K562 (cell line): ENCODE data around the gene ZNF384. TPM values are rescaled to one million over a fixed set of nuclear protein-coding genes. Genes with fewer than 3 reads are reported as not detected.

Source experiments
- ATAC-seq: fragments of 200-7000 bp; cut with Tn5 transposase; 3 replicates; pipeline ENCODE4 v1.9.1; 2020; ENCODE audit warnings: moderate library complexity
- BruUV-seq: library from RNA; stranded (reverse); fragments of 400-500 nt; replicated peaks from 2 replicates; lab custom pipeline; 2021; lab: Mats Ljungman, UMichigan
- CTCF ChIA-PET: fragments of 300-600 bp; formaldehyde crosslinking; extraction: SDS; loops from one replicate; lab custom pipeline; 2021; ENCODE audit warnings: low intra/inter-chr PET ratio; lab: Yijun Ruan, JAX
- POLR2A ChIA-PET: fragments of 300-600, 350-650 bp; sonication (Branson Sonifier 250); formaldehyde crosslinking; extraction: SDS; loops from one replicate; lab custom pipeline; 2021; ENCODE audit warnings: antibody characterized with exemption, inconsistent platforms; lab: Yijun Ruan, JAX
- DNase-seq, 4 experiments: peaks; one replicate each; pipeline versions ENCODE4 v3.0.0 to v3.0.0-alpha.2; 2011 to 2018; ENCODE audit warnings: low spot score in 3 of 4, mixed read lengths in 3 of 4; ENCODE audit errors: extremely low read depth in 1 of 4
- FAIRE-seq: peaks from 2 replicates; lab custom pipeline; 2011; peaks lifted over from hg19 to GRCh38; lab: Jason Lieb, UNC
- H2AFZ ChIP-seq: 2 replicates; pipeline ENCODE4 v1.6.0; 2011; ENCODE audit warnings: low read depth, low read length, control low read depth, inconsistent platforms
- H3K27ac ChIP-seq: fragments of 200-600 bp; 3 replicates; pipeline ENCODE4 v1.8.0; 2011; ENCODE audit warnings: low read depth, mild to moderate bottlenecking, control low read depth, inconsistent platforms, low read length, moderate library complexity, mixed read lengths; ENCODE audit errors: extremely low read depth
- H3K27me3 ChIP-seq, 2 experiments: fragments of 300-600 bp in 1 of 2; 2 replicates in 1 of 2; 3 replicates in 1 of 2; pipeline versions ENCODE4 v1.6.0 to v1.8.0; 2011; ENCODE audit warnings: inconsistent platforms in 2 of 2, low read length in 2 of 2, mild to moderate bottlenecking in 1 of 2, mixed read lengths in 1 of 2, moderate library complexity in 1 of 2; ENCODE audit not compliant: control insufficient read depth in 2 of 2, insufficient read depth in 2 of 2
- H3K36me3 ChIP-seq: fragments of 300-600 bp; 3 replicates; pipeline ENCODE4 v1.8.0; 2011; ENCODE audit warnings: mild to moderate bottlenecking, low read length, inconsistent platforms; ENCODE audit not compliant: control insufficient read depth, insufficient read depth
- H3K4me1 ChIP-seq, 2 experiments: fragments of 200-600 bp in 1 of 2; replicated peaks in 1 of 2; 2 replicates in 1 of 2; 3 replicates in 1 of 2; pipeline versions ENCODE4 v1.5.1 to v1.8.0; 2011; ENCODE audit warnings: inconsistent platforms in 2 of 2, low read length in 2 of 2, mild to moderate bottlenecking in 1 of 2, mixed read lengths in 1 of 2, moderate library complexity in 1 of 2; ENCODE audit not compliant: control insufficient read depth in 2 of 2, insufficient read depth in 2 of 2
- H3K4me2 ChIP-seq: 2 replicates; pipeline ENCODE4 v1.6.1; 2011; ENCODE audit warnings: low read length, control low read depth, inconsistent platforms, mixed read lengths; ENCODE audit not compliant: insufficient read depth
- H3K4me3 ChIP-seq: fragments of 200-600 bp; sonication (generic), shearing (Covaris generic); 2 replicates; pipeline ENCODE4 v1.5.1; 2016; ENCODE audit warnings: control low read depth, inconsistent platforms
- H3K79me2 ChIP-seq: fragments of 200-600 bp; 3 replicates; pipeline ENCODE4 v1.8.0; 2011; ENCODE audit warnings: low read length, inconsistent platforms; ENCODE audit not compliant: control insufficient read depth, insufficient read depth
- H3K9ac ChIP-seq, 2 experiments: 2 replicates each; pipeline versions ENCODE4 v1.6.0 to v1.6.1; 2011; ENCODE audit warnings: low read depth in 2 of 2, low read length in 2 of 2, control low read depth in 1 of 2, inconsistent platforms in 1 of 2, mild to moderate bottlenecking in 1 of 2, mixed read lengths in 1 of 2; ENCODE audit not compliant: insufficient read depth in 1 of 2
- H3K9me1 ChIP-seq: one replicate; pipeline ENCODE4 v1.6.0; 2011; ENCODE audit warnings: inconsistent platforms, mild to moderate bottlenecking, low read length, moderate library complexity; ENCODE audit not compliant: control insufficient read depth, insufficient read depth
- H3K9me3 ChIP-seq: replicated peaks from 2 replicates; pipeline ENCODE4 v1.5.1; 2011; ENCODE audit warnings: low read depth, low read length, inconsistent platforms; ENCODE audit not compliant: control insufficient read depth, insufficient read depth
- H4K20me1 ChIP-seq: replicated peaks from 2 replicates; pipeline ENCODE4 v1.6.1; 2011; ENCODE audit warnings: low read length, inconsistent platforms, mixed read lengths; ENCODE audit not compliant: control insufficient read depth, insufficient read depth
- CCNT2 ChIP-seq: IDR thresholded peaks from 2 replicates; pipeline ENCODE4 v1.6.1; 2011; ENCODE audit warnings: borderline replicate concordance, low read depth, mild to moderate bottlenecking, moderate library complexity, mixed read lengths, low read length; ENCODE audit not compliant: insufficient read length; ENCODE audit errors: extremely low read depth
- FOXK2 ChIP-seq, 2 experiments: fragments of 450-650 bp; IDR thresholded peaks in 1 of 2; conservative IDR thresholded peaks in 1 of 2; 2 replicates each; pipeline ENCODE4 v1.6.1; 2016; ENCODE audit warnings: low read depth in 2 of 2, mild to moderate bottlenecking in 1 of 2
- HMGN3 ChIP-seq: IDR thresholded peaks from 2 replicates; pipeline ENCODE4 v1.6.1; 2011; ENCODE audit warnings: borderline replicate concordance, low read depth, mild to moderate bottlenecking, mixed read lengths, low read length; ENCODE audit not compliant: insufficient read length; ENCODE audit errors: extremely low read depth
- KDM4B ChIP-seq, 2 experiments: fragments of 450-650 bp in 1 of 2; sonication (generic) in 1 of 2; IDR thresholded peaks; 2 replicates each; pipeline ENCODE4 v1.6.1; 2016 to 2017; ENCODE audit warnings: borderline replicate concordance in 2 of 2, antibody characterized with exemption in 1 of 2, low read depth in 1 of 2, mild to moderate bottlenecking in 1 of 2
- NEUROD1 ChIP-seq: fragments of 150-350 bp; IDR thresholded peaks from 2 replicates; pipeline ENCODE4 v1.6.1; 2014; ENCODE audit warnings: borderline replicate concordance, low read length, low read depth; ENCODE audit not compliant: partially characterized antibody
- NFIC ChIP-seq: fragments of 450-650 bp; IDR thresholded peaks from 2 replicates; pipeline ENCODE4 v1.6.1; 2017; ENCODE audit warnings: mild to moderate bottlenecking, inconsistent platforms
- POLR3G ChIP-seq: IDR thresholded peaks from 2 replicates; pipeline ENCODE4 v1.6.1; 2011; ENCODE audit not compliant: insufficient read length, insufficient replicate concordance; ENCODE audit errors: extremely low read depth
- RBM22 ChIP-seq: fragments of 200-400 bp; formaldehyde crosslinking; IDR thresholded peaks from 2 replicates; pipeline ENCODE4 v1.6.1; 2018; ENCODE audit warnings: low read length, low read depth; ENCODE audit not compliant: poor library complexity, severe bottlenecking
- SMARCE1 ChIP-seq: fragments of 450-650 bp; IDR thresholded peaks from 2 replicates; pipeline ENCODE4 v1.7.1; 2016; ENCODE audit warnings: mild to moderate bottlenecking
- TCF7L2 ChIP-seq: fragments of 150-350 bp; IDR thresholded peaks from 2 replicates; pipeline ENCODE4 v1.6.1; 2016; ENCODE audit warnings: low read depth, mild to moderate bottlenecking, low read length, moderate library complexity
- THRAP3 ChIP-seq: fragments of 450-650 bp; IDR thresholded peaks from 2 replicates; pipeline ENCODE4 v1.6.1; 2016; ENCODE audit warnings: mild to moderate bottlenecking, inconsistent platforms, borderline replicate concordance
- ZFP30 ChIP-seq: fragments of 250-450 bp; sonication (Bioruptor Pico); IDR thresholded peaks from 2 replicates; pipeline ENCODE4 v1.8.0; 2022; ENCODE audit warnings: moderate library complexity, mild to moderate bottlenecking, inconsistent platforms, borderline replicate concordance
- ZNF197 ChIP-seq: fragments of 200-800 bp; sonication (Bioruptor generic); IDR thresholded peaks from 2 replicates; pipeline ENCODE4 v1.6.1; 2016; ENCODE audit warnings: low read depth, missing genetic modification characterization, missing compliant biosample characterization
- ZNF212 ChIP-seq: fragments of 450-650 bp; formaldehyde crosslinking; IDR thresholded peaks from 2 replicates; pipeline ENCODE4 v1.4.0; 2020; ENCODE audit warnings: mild to moderate bottlenecking
- ZNF551 ChIP-seq: fragments of 250-450 bp; sonication (Bioruptor Pico); IDR thresholded peaks from 2 replicates; pipeline ENCODE4 v1.5.0; 2021; ENCODE audit warnings: mild to moderate bottlenecking, moderate library complexity
- WGBS: fragments of 100-300 bp; shearing (Covaris generic); methylation state at CpG from one replicate; pipeline ENCODE4 v1.1.6; 2016; ENCODE audit warnings: low coverage, mixed read lengths; ENCODE audit not compliant: insufficient coverage; ENCODE audit errors: missing lambda C conversion rate; 5-methylcytosine and 5-hydroxymethylcytosine counted together
- in situ Hi-C: fragments of 300-500 bp; cut with MboI; formaldehyde crosslinking; loops from 4 replicates; pipeline ENCODE4 v1.15.0; 2018; ENCODE audit warnings: inconsistent platforms, mixed read lengths
- intact Hi-C: fragments of 100-400 bp; cut with micrococcal nuclease; formaldehyde crosslinking; loops from 2 replicates; pipeline ENCODE4 v1.14.2; 2022
- polyA plus RNA-seq, 8 experiments: library from polyadenylated mRNA; depleted of rRNA in 4 of 8; stranded (reverse) in 5 of 8; unstranded in 3 of 8; fragments of >200 nt; fragmentation: Nextera tagmentation in 2 of 8; fragmentation: Illumina TruSeq in 1 of 8; extraction: Ambion mirVana in 2 of 8; extraction: Trizol in 1 of 8; gene quantifications; 2 replicates each; pipeline versions ENCODE4 v1.2.1 to v1.2.3, GENCODE V29; 2011 to 2014; ENCODE audit warnings: inconsistent platforms in 1 of 8, missing spikeins in 1 of 8
- total RNA-seq, 7 experiments: library from RNA; depleted of rRNA in 6 of 7; stranded (reverse); fragments of >200 nt in 6 of 7; fragmentation: Illumina TruSeq in 2 of 7; extraction: Trizol in 2 of 7; gene quantifications; 2 replicates each; pipeline versions ENCODE4 v1.2.1 to v1.2.3, GENCODE V29; 2011 to 2021; ENCODE audit warnings: low replicate concordance in 1 of 7

The ZNF384 gene
- total and polyA plus RNA-seq, 9 of the 15 experiments (the other 6 are each of a cell fraction or from before 2014, with no cell fraction given), result 0.36 to 64.8 (median 21.3) TPM

DNA sequence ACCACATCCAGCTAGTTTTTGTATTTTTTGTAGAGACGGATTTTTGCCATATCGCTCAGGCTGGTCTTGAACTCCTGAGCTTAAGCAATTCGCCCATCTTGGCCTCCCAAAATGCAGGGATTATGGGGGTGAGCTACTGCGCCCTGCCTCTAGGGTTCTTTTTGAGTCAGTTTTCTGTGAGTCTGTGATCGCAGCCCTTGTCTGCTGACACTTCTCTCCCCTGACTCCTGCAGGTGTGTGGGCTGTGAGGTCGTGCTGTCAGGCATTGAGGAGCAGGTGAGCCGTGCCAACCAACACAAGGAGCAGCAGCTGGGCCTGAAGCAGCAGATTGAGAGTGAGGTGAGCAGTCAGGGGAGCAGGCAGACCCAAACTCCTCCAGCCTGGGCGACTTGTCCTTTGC is 41.0 kb upstream of the ZNF384 start:
- Histone ChIP-seq H3K9me3 (no peaks in the 10 kb centered on the region), H3K4me1 (peaks cover 6 to 10% of the 10 kb centered on the region in 2 experiments; a peak in 3 of 5 replicates), H3K27ac (no peak overlapping the region), H3K9ac (peak overlapping the region in 1 of 2 experiments; percentile 52; a peak in 1 of 4 replicates), H3K79me2 (peaks cover 6% of the 10 kb centered on the region), H3K27me3 (no peaks in the 10 kb centered on the region), H3K36me3 (peaks cover 34% of the 10 kb centered on the region; the same call in 2 of the 3 replicates), H2AFZ (no peak overlapping the region), H3K9me1 (no peaks in the 10 kb centered on the region), H4K20me1 (no peaks in the 10 kb centered on the region), H3K4me2 (no peak overlapping the region), H3K4me3 (no peak overlapping the region)
- in situ Hi-C loops (no loop called here), intact Hi-C loops (no loop called here)
- WGBS, result 71% methylated on average over 7 of the region's 8 CpGs
- no TSS peak for BruUV-seq
- DNase-seq (no peak), ATAC-seq (no peak), FAIRE-seq (no peak)
- POLR2A ChIA-PET, result no interaction called here
- CTCF ChIA-PET, result no interaction called here
- TF ChIP-seq KDM4B (IDR thresholded peaks at IDR 0.05; ENCODE audit: borderline replicate concordance in 2 of 2, low read depth in 1 of 2), result no peak
- TF ChIP-seq NEUROD1, result no peak
- no peak for TF ChIP-seq ZNF551 (CRISPR knock-in tag)
- no peak for TF ChIP-seq POLR3G
- TF ChIP-seq CCNT2, result no peak
- TF ChIP-seq SMARCE1, result no peak
- no peak for TF ChIP-seq HMGN3
- no peak for TF ChIP-seq FOXK2 (conservative IDR thresholded peaks at IDR 0.05 in 1 of 2, IDR thresholded peaks at IDR 0.05 in 1 of 2; ENCODE audit: low read depth in 2 of 2)
- TF ChIP-seq TCF7L2, result no peak
- TF ChIP-seq RBM22, result no peak
- no peak for TF ChIP-seq ZNF212
- TF ChIP-seq ZFP30, result no peak
- no peak for TF ChIP-seq THRAP3
- TF ChIP-seq ZNF197, result no peak
- TF ChIP-seq NFIC, result no peak
